HCT116 (cell line): ENCODE results near the gene TEKT5. TPM values are rescaled to one million over a fixed set of nuclear protein-coding genes. Genes with fewer than 3 reads are reported as not detected.

Experiments used
- ATAC-seq: fragments of 200-7000 bp; cut with Tn5 transposase; 2 replicates; pipeline ENCODE4 v1.9.1; 2020; ENCODE audit warnings: mild to moderate bottlenecking, moderate library complexity
- BruUV-seq: library from RNA; stranded (reverse); fragments of 400-500 nt; replicated peaks from 2 replicates; lab custom pipeline; 2021; lab: Mats Ljungman, UMichigan
- CTCF ChIA-PET: fragments of 300-600 bp; sonication (Branson Sonifier 250); formaldehyde crosslinking; loops from one replicate; lab custom pipeline; 2021; ENCODE audit warnings: antibody characterized with exemption; lab: Charles Lee
- POLR2A ChIA-PET: fragments of 300-600, 350-600 bp; sonication (Branson Sonifier 250); formaldehyde crosslinking; loops from one replicate; lab custom pipeline; 2021; ENCODE audit warnings: antibody characterized with exemption; lab: Charles Lee
- RAD21 ChIA-PET, 2 experiments: fragments of 300-600 bp; sonication (Branson Sonifier 250); formaldehyde crosslinking; loops; one replicate each; lab custom pipeline; 2023; ENCODE audit warnings: low total read pairs in 2 of 2; ENCODE audit not compliant: uncharacterized antibody in 2 of 2, unreplicated experiment in 2 of 2, low non-redundant PET in 1 of 2; lab: Charles Lee
- DNase-seq: peaks from one replicate; pipeline ENCODE4 v3.0.0-alpha.2; 2010; ENCODE audit warnings: low read depth, low spot score
- H2AFZ ChIP-seq: fragments of 200-600 bp; shearing (Covaris generic), sonication (generic); 2 replicates; pipeline ENCODE4 v1.6.1; 2017; ENCODE audit warnings: low read depth, mixed run types, mixed read lengths, antibody characterized with exemption, low read length; ENCODE audit not compliant: poor library complexity, severe bottlenecking
- H3K27ac ChIP-seq: 2 replicates; pipeline ENCODE4 v1.5.1; 2012; ENCODE audit warnings: low read depth, low read length
- H3K27me3 ChIP-seq: fragments of 200-600 bp; sonication (generic); 2 replicates; pipeline ENCODE4 v1.6.1; 2016; ENCODE audit warnings: mixed run types, low read length, mixed read lengths; ENCODE audit not compliant: insufficient read depth
- H3K36me3 ChIP-seq, 2 experiments: fragments of 200-500 bp in 1 of 2; fragments of 200-600 bp in 1 of 2; sonication (Bioruptor generic) in 1 of 2; sonication (generic) in 1 of 2; 2 replicates each; pipeline versions ENCODE4 v1.5.1 to v1.6.1; 2014 to 2016; ENCODE audit warnings: low read length in 2 of 2, inconsistent platforms in 1 of 2, mixed read lengths in 1 of 2, mixed run types in 1 of 2; ENCODE audit not compliant: insufficient read depth in 2 of 2, control insufficient read depth in 1 of 2
- H3K4me1 ChIP-seq, 2 experiments: fragments of 200-600 bp in 1 of 2; sonication (generic) in 1 of 2; 2 replicates each; pipeline versions ENCODE4 v1.5.1 to v1.6.1; 2012 to 2017; ENCODE audit warnings: low read length in 2 of 2, inconsistent platforms in 1 of 2, mild to moderate bottlenecking in 1 of 2, mixed read lengths in 1 of 2, mixed run types in 1 of 2, moderate library complexity in 1 of 2; ENCODE audit not compliant: insufficient read depth in 2 of 2, control insufficient read depth in 1 of 2
- H3K4me2 ChIP-seq: fragments of 200-600 bp; sonication (generic); 2 replicates; pipeline ENCODE4 v1.6.1; 2017; ENCODE audit warnings: mixed run types, low read length, mixed read lengths
- H3K4me3 ChIP-seq, 2 experiments: fragments of 200-600 bp in 1 of 2; sonication (generic) in 1 of 2; replicated peaks in 1 of 2; 2 replicates each; pipeline ENCODE4 v1.5.1; 2011 to 2016; ENCODE audit warnings: low read length in 2 of 2, control low read depth in 1 of 2, low read depth in 1 of 2, mild to moderate bottlenecking in 1 of 2, mixed read lengths in 1 of 2, mixed run types in 1 of 2
- H3K79me2 ChIP-seq: fragments of 200-600 bp; sonication (generic); 2 replicates; pipeline ENCODE4 v1.6.1; 2017; ENCODE audit warnings: mild to moderate bottlenecking, mixed run types, low read length, moderate library complexity, mixed read lengths; ENCODE audit not compliant: insufficient read depth
- H3K9ac ChIP-seq: fragments of 200-600 bp; sonication (generic); 2 replicates; pipeline ENCODE4 v1.6.1; 2016; ENCODE audit warnings: low read length, mixed read lengths
- H3K9me2 ChIP-seq: fragments of 200-600 bp; sonication (generic), shearing (Covaris generic); 2 replicates; pipeline ENCODE4 v1.6.1; 2017; ENCODE audit warnings: mixed run types, mild to moderate bottlenecking, moderate library complexity; ENCODE audit not compliant: insufficient read depth
- H3K9me3 ChIP-seq, 2 experiments: fragments of 200-500 bp in 1 of 2; fragments of 200-600 bp in 1 of 2; sonication (Bioruptor generic) in 1 of 2; sonication (generic) in 1 of 2; 2 replicates each; pipeline ENCODE4 v1.6.1; 2014 to 2017; ENCODE audit warnings: low read length in 2 of 2, mixed read lengths in 2 of 2, inconsistent platforms in 1 of 2, low read depth in 1 of 2, mild to moderate bottlenecking in 1 of 2, mixed run types in 1 of 2, moderate library complexity in 1 of 2; ENCODE audit not compliant: control insufficient read depth in 1 of 2, insufficient read depth in 1 of 2
- H4K20me1 ChIP-seq: fragments of 200-600 bp; sonication (generic), shearing (Covaris generic); 2 replicates; pipeline ENCODE4 v1.6.1; 2017; ENCODE audit warnings: mixed run types, mild to moderate bottlenecking, moderate library complexity; ENCODE audit not compliant: insufficient read depth
- ATF3 ChIP-seq: IDR thresholded peaks from 2 replicates; pipeline ENCODE4 v1.6.1; 2012
- CEBPB ChIP-seq: IDR thresholded peaks from 2 replicates; pipeline ENCODE4 v1.6.1; 2012; ENCODE audit warnings: low read depth
- CTCF ChIP-seq, 3 experiments: fragments of 200-600 bp in 1 of 3; sonication (generic) in 1 of 3; IDR thresholded peaks in 2 of 3; conservative IDR thresholded peaks in 1 of 3; 2 replicates each; pipeline ENCODE4 v1.5.1; 2012 to 2017; ENCODE audit warnings: low read depth in 2 of 3, low read length in 2 of 3, antibody characterized with exemption in 1 of 3, borderline replicate concordance in 1 of 3, control low read depth in 1 of 3, mild to moderate bottlenecking in 1 of 3, mixed read lengths in 1 of 3, mixed run types in 1 of 3, moderate library complexity in 1 of 3; ENCODE audit not compliant: insufficient read depth in 1 of 3
- ELF1 ChIP-seq: IDR thresholded peaks from 2 replicates; pipeline ENCODE4 v1.6.1; 2012; ENCODE audit warnings: low read depth, borderline replicate concordance
- EZH2 ChIP-seq: fragments of 200-600 bp; sonication (generic); IDR thresholded peaks from 2 replicates; pipeline ENCODE4 v1.6.1; 2017; ENCODE audit warnings: antibody characterized with exemption, mixed run types
- EZH2phosphoT487 ChIP-seq: fragments of 200-600 bp; IDR thresholded peaks from 2 replicates; pipeline ENCODE4 v1.6.1; 2018; ENCODE audit warnings: antibody characterized with exemption, borderline replicate concordance
- FOSL1 ChIP-seq: IDR thresholded peaks from 2 replicates; pipeline ENCODE4 v1.6.1; 2012; ENCODE audit warnings: low read depth
- JUND ChIP-seq: IDR thresholded peaks from 2 replicates; pipeline ENCODE4 v1.6.1; 2012
- POLR2A ChIP-seq: IDR thresholded peaks from 2 replicates; pipeline ENCODE4 v1.7.0; 2011; ENCODE audit warnings: borderline replicate concordance; ENCODE audit not compliant: insufficient read depth, insufficient read length; ENCODE audit errors: extremely low read depth
- POLR2AphosphoS5 ChIP-seq: IDR thresholded peaks from 2 replicates; pipeline ENCODE4 v1.6.1; 2011; ENCODE audit warnings: mild to moderate bottlenecking, low read depth, low read length, moderate library complexity
- RAD21 ChIP-seq: IDR thresholded peaks from 2 replicates; pipeline ENCODE4 v1.6.1; 2012; ENCODE audit warnings: low read depth, mild to moderate bottlenecking
- REST ChIP-seq: IDR thresholded peaks from 2 replicates; pipeline ENCODE4 v1.6.1; 2012; ENCODE audit warnings: low read depth
- SRF ChIP-seq: IDR thresholded peaks from 2 replicates; pipeline ENCODE4 v1.6.1; 2012; ENCODE audit warnings: low read depth
- TCF7L2 ChIP-seq: IDR thresholded peaks from 2 replicates; pipeline ENCODE4 v1.7.0; 2011; ENCODE audit warnings: borderline replicate concordance, inconsistent platforms; ENCODE audit not compliant: insufficient read depth, insufficient read length; ENCODE audit errors: extremely low read depth
- ZFX ChIP-seq: fragments of 450-650 bp; IDR thresholded peaks from 2 replicates; pipeline ENCODE4 v1.6.1; 2017
- intact Hi-C: fragments of 100-400 bp; cut with micrococcal nuclease; formaldehyde crosslinking; loops from 2 replicates; pipeline ENCODE4 v1.10.0; 2022
- total RNA-seq: library from RNA; stranded (reverse); gene quantifications from one replicate; pipeline ENCODE4 v1.2.1, GENCODE V29; 2021; ENCODE audit not compliant: unreplicated experiment

Gene TEKT5
- total RNA-seq, 1 experiment from 2014 or later, result 0.37 TPM

GRCh38 chr16:10647721-10648296, 46.9 kb downstream of the TEKT5 start:
- ChIA-PET POLR2A (no interaction called here), CTCF (no interaction called here), RAD21 (no interaction called here)
- intact Hi-C loops, result no loop called here
- no peak for TF ChIP-seq POLR2A
- TF ChIP-seq JUND, result no peak
- no peak for TF ChIP-seq ATF3
- TF ChIP-seq EZH2phosphoT487, result no peak
- Histone ChIP-seq H4K20me1 (no peaks in the 10 kb centered on the region), H3K4me2 (no peak overlapping the region), H3K27ac (no peak overlapping the region), H3K9me3 (no peaks in the 10 kb centered on the region), H3K9ac (no peak overlapping the region), H3K4me1 (peaks cover 9 to 17% of the 10 kb centered on the region in 2 experiments), H3K4me3 (no peak overlapping the region), H3K9me2 (no peaks in the 10 kb centered on the region), H3K79me2 (no peaks in the 10 kb centered on the region), H3K27me3 (no peaks in the 10 kb centered on the region), H3K36me3 (no peaks in the 10 kb centered on the region), H2AFZ (no peak overlapping the region)
- ATAC-seq, result no peak
- no peak for DNase-seq
- no TSS peak for BruUV-seq

- Histone ChIP-seq H4K20me1 (no peaks in the 10 kb centered on the region), H3K27ac (no peak overlapping the region), H3K27me3 (no peaks in the 10 kb centered on the region), H3K79me2 (no peaks in the 10 kb centered on the region), H3K4me2 (no peak overlapping the region), H3K9ac (no peak overlapping the region), H3K9me2 (no peaks in the 10 kb centered on the region), H3K4me3 (no peak overlapping the region), H3K9me3 (no peaks in the 10 kb centered on the region), H3K4me1 (peaks cover 5 to 12% of the 10 kb centered on the region in 2 experiments), H3K36me3 (no peaks in the 10 kb centered on the region), H2AFZ (no peak overlapping the region)
- no peak for ATAC-seq
- no peak for DNase-seq
- intact Hi-C loops, result no loop called here
- BruUV-seq, result no TSS peak
- POLR2A ChIA-PET, result no interaction called here
- RAD21 ChIA-PET, result no interaction called here
- CTCF ChIA-PET, result no interaction called here
- no peak for TF ChIP-seq FOSL1
- no peak for TF ChIP-seq POLR2AphosphoS5
- TF ChIP-seq ATF3, result no peak
- no peak for TF ChIP-seq CTCF (IDR thresholded peaks at IDR 0.05 in 2 of 3, conservative IDR thresholded peaks at IDR 0.05 in 1 of 3; ENCODE audit: borderline replicate concordance in 1 of 3, insufficient read depth in 1 of 3, low read depth in 2 of 3, low read length in 2 of 3)
- TF ChIP-seq EZH2phosphoT487, result no peak
- TF ChIP-seq SRF, result no peak
- TF ChIP-seq ZFX, result no peak
- TF ChIP-seq TCF7L2, result no peak
- TF ChIP-seq ELF1, result no peak
- no peak for TF ChIP-seq RAD21
- TF ChIP-seq CEBPB, result no peak
- no peak for TF ChIP-seq REST
- no peak for TF ChIP-seq JUND
- TF ChIP-seq EZH2, result no peak
Observed at GRCh38 chr16:10647264-10647720, 47.4 kb downstream of the TEKT5 start.
